Kidney epithelial cell (primary cell): ENCODE measurements around the gene LPCAT1. TPM values are rescaled to one million over a fixed set of nuclear protein-coding genes. Genes with fewer than 3 reads are reported as not detected.

Source experiments
- DNase-seq: peaks from one replicate; pipeline ENCODE4 v3.0.0-alpha.2; 2010; ENCODE audit warnings: low read depth
- H3K27me3 ChIP-seq: 2 replicates; pipeline ENCODE4 v1.6.0; 2011; ENCODE audit warnings: low read length; ENCODE audit not compliant: control insufficient read depth, insufficient read depth
- H3K36me3 ChIP-seq: 2 replicates; pipeline ENCODE4 v1.5.1; 2011; ENCODE audit warnings: low read length; ENCODE audit not compliant: control insufficient read depth, insufficient read depth
- H3K4me3 ChIP-seq: 2 replicates; pipeline ENCODE4 v1.5.1; 2011; ENCODE audit warnings: low read depth, mild to moderate bottlenecking, control low read depth, low read length
- total RNA-seq: library from RNA; depleted of rRNA; stranded (reverse); fragments of >200 nt; gene quantifications from 2 replicates; pipeline ENCODE4 v1.2.3, GENCODE V29; 2015
- TF ChIP-seq, protein P1 (sequence below): IDR thresholded peaks from 2 replicates; pipeline ENCODE4 v1.5.1; 2011; ENCODE audit warnings: mild to moderate bottlenecking, moderate library complexity, low read length, control low read depth, inconsistent platforms; ENCODE audit not compliant: insufficient read depth, poor library complexity, severe bottlenecking

LPCAT1 gene
- total RNA-seq, 1 donor from 2014 or later: 87.6 TPM

DNA sequence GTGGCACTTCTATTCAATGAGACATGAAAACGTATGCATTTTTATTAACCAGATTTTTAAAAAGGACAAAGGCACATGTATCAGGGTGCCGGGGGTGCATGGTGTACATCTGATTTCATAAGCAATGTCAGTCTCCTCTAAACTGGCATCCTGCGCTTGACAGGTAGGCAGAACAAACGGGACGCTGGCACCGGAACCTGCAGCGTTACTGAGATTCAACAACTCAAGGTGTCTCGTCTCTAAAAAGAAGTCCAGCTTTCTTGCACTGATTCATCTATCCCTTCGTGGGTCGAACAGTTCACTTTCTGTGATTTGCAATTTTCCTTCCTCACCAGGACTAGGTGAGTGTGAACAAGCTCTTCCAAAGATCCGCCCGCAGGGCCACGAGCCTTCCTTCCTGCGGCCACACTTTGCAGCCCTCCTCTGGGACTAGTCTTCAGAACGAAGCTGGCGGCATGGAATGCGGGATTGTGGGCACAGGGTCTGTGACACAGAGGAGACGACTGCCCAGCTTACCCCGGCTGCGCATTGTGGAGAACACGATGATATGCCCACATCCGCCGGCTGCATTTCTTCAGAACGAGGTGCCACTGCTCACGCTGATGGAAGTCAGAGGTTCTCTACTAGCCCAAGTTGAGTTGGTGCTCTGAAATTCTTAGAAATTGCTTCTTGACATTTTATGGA lies 85.7 kb downstream of the LPCAT1 start:
- TF ChIP-seq, protein P1, sequence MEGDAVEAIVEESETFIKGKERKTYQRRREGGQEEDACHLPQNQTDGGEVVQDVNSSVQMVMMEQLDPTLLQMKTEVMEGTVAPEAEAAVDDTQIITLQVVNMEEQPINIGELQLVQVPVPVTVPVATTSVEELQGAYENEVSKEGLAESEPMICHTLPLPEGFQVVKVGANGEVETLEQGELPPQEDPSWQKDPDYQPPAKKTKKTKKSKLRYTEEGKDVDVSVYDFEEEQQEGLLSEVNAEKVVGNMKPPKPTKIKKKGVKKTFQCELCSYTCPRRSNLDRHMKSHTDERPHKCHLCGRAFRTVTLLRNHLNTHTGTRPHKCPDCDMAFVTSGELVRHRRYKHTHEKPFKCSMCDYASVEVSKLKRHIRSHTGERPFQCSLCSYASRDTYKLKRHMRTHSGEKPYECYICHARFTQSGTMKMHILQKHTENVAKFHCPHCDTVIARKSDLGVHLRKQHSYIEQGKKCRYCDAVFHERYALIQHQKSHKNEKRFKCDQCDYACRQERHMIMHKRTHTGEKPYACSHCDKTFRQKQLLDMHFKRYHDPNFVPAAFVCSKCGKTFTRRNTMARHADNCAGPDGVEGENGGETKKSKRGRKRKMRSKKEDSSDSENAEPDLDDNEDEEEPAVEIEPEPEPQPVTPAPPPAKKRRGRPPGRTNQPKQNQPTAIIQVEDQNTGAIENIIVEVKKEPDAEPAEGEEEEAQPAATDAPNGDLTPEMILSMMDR: no peak
- Histone ChIP-seq H3K27me3 (peaks cover 9% of the 10 kb centered on the region), H3K4me3 (no peak overlapping the region), H3K36me3 (no peaks in the 10 kb centered on the region)
- DNase-seq: no peak

- DNase-seq: no peak
- TF ChIP-seq, protein P1: no peak
- H3K36me3 ChIP-seq: no peaks in the 10 kb centered on the region
- H3K4me3 ChIP-seq: no peak overlapping the region
- H3K27me3 ChIP-seq: peaks cover 4% of the 10 kb centered on the region
Measured at GRCh38 chr5:1437226-1437829, 86.4 kb downstream of the LPCAT1 start.

DNA sequence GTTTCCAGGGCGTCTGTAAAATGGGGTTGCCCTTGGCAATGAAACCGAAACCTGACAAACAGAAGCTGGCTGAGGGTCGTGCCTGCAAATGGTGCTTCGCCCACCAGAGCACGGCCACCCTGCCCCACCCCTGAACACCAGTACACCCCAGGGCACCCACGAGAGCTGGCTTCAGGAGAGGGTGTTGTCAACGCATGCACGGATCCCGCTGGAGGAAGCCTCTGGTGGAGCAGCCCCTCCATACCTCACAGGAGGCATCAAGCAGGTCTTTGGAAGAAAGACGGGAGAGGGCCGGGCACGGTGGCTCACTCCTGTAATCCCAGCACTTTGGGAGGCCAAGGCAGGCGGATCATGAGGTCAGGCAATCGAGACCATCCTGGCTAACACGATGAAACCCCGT lies 87.1 kb downstream of the LPCAT1 start:
- Histone ChIP-seq H3K27me3 (peaks cover 4% of the 10 kb centered on the region), H3K36me3 (no peaks in the 10 kb centered on the region), H3K4me3 (no peak overlapping the region)
- DNase-seq: no peak
- TF ChIP-seq, protein P1: no peak

GRCh38 chr5:1436036-1436435 lies 87.7 kb downstream of the LPCAT1 start:
- Histone ChIP-seq H3K27me3 (peaks cover 4% of the 10 kb centered on the region), H3K36me3 (no peaks in the 10 kb centered on the region), H3K4me3 (no peak overlapping the region)
- no peak for DNase-seq
- TF ChIP-seq, protein P1: no peak

DNA sequence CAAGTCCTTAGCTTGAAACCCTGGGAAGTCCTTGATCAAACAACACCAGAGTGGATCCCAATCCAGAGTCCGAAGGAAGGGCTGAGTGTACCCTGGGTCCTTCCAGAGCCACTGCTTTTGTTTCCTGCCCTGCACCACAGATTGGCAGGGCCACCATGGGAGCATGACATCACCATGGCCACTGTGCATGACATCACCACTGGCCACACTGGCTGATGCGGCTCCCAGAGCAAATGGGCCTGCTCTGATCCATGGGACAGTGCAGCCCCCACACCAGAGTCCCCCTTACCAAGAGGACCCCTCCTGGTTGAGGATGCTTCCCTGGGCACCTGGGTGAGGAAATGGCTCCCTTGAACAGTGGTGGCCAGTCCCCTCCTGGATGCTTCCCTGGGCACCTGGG lies 88.4 kb downstream of the LPCAT1 start:
- no peaks in the 10 kb centered on the region for H3K36me3 ChIP-seq
- no peak for DNase-seq
- no peak overlapping the region for H3K4me3 ChIP-seq
- TF ChIP-seq, protein P1: no peak
- peaks cover 4% of the 10 kb centered on the region for H3K27me3 ChIP-seq

DNA sequence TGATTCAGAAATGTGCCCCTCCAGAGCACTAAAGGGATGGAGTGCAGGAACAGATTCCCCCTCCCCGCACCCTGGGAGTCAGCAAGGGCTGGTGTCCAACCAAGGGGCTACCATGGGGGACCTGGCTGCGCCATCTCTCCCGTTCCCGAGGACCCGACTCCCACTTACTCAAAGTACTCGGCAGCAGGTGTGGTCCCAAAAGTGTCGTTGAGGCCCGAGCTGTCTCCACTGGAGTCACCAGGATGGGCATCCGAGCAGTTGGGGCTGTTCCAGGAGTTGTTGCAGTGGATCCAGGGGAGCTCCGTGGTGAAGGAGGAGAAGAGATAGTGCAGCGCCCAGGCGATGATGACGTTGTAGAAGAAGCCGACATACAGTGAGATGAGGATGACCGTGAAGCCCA lies 91.5 kb downstream of the LPCAT1 start:
- TF ChIP-seq, protein P1: no peak
- H3K36me3 ChIP-seq: no peaks in the 10 kb centered on the region
- H3K27me3 ChIP-seq: no peaks in the 10 kb centered on the region
- no peak for DNase-seq
- H3K4me3 ChIP-seq: no peak overlapping the region
